ENCODE data around the gene NKX3-2. TPM values are rescaled to one million over a fixed set of nuclear protein-coding genes. Genes with fewer than 3 reads are reported as not detected.
A peak's percentile ranks its signal among the peaks of the same experiment; 100 is the strongest.

The NKX3-2 gene
- total and polyA plus RNA-seq, 2 of the 8 experiments (the other 6 are each of a cell fraction or from before 2014, with no cell fraction given), result 0.13 TPM; not detected in 1

DNA sequence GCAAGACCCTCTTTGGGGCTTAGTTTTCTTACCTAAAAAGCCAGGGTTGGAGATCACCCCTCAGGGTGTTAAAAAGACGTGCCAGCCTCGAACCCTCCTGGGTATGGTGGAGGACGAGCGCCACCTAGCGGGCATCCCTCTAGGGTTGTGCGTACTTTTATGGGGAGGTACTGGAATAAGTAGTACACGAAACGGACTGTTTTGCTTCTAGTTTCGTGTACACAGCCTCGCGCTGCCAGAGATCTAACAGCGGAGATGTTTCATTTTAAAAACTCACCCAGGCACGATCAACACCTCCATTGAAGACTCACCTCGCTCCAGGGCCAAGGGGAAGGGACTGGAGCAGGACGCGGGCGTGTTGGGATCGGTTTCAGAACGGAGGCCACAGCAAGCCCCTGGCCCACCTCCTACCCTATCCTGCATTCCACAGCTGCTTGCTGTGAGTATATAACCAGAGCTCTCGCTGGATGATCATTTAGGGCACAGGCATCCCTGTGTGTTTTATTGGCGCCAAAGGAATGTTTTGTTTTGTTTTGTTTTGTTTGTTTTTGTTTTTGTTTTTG lies 4.8 kb upstream of the NKX3-2 start (continued):
- peak; percentile 98 for TF ChIP-seq RAD21 (IDR thresholded peaks at IDR 0.05 in 1 of 2, conservative IDR thresholded peaks at IDR 0.05 in 1 of 2; ENCODE audit: low read depth in 2 of 2, low read length in 2 of 2)
- TF ChIP-seq YY1 (IDR thresholded peaks at IDR 0.05; ENCODE audit: low read depth, low read length), result no peak; the same call in 1 of the 2 replicates
- TF ChIP-seq KDM5A (IDR thresholded peaks at IDR 0.05; ENCODE audit: low read length), result peak; percentile 60; the same call in 1 of the 2 replicates
- peak; percentile 43 for TF ChIP-seq KDM4A (IDR thresholded peaks at IDR 0.05; ENCODE audit: low read depth, low read length, severe bottlenecking)
- peak; percentile 40; the same call in 1 of the 2 replicates for TF ChIP-seq TEAD4 (IDR thresholded peaks at IDR 0.05; ENCODE audit: low read depth, low read length)
- TF ChIP-seq SRF (IDR thresholded peaks at IDR 0.05; ENCODE audit: low read depth, low read length), result no peak

Measured in H1 (cell line).